Fibroblast of peridontal ligament (primary cell): Measurements from ENCODE around the gene NMRK1.
A peak's percentile ranks its signal among the peaks of the same experiment; 100 is the strongest.

Experiments
- DNase-seq: peaks from one replicate; pipeline ENCODE4 v3.0.0-alpha.2; 2010; ENCODE audit errors: extremely low read depth

NMRK1 gene

DNA sequence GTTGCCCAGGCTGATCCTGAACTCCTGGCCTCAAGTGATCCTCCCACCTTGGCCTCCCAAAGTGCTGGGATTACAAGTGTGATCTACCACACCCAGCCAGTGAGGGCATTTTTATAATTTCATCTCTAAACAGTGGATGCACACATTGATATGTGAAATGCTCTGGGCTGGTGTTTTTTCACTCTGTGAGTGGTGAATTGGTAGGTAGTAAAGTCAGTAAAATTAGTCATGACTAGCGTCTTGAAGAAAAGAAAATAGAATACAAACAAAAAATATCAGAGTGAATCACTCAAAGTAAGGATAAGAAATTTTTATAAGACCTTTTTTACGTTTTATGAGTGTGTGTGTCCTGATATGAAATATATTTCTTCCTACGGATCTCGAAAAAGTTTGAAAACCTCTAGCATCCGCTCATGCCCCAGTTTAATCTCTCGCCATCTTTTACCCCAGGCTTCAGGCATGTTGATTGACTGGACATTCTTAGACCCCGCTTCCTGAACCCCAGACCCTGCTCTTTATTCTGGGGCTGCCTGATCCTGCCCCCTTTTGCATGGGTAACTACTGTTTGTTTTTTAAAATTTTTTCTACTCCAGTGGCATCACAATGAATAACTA, 14.3 kb upstream of the NMRK1 start:
- no peak for DNase-seq

DNA sequence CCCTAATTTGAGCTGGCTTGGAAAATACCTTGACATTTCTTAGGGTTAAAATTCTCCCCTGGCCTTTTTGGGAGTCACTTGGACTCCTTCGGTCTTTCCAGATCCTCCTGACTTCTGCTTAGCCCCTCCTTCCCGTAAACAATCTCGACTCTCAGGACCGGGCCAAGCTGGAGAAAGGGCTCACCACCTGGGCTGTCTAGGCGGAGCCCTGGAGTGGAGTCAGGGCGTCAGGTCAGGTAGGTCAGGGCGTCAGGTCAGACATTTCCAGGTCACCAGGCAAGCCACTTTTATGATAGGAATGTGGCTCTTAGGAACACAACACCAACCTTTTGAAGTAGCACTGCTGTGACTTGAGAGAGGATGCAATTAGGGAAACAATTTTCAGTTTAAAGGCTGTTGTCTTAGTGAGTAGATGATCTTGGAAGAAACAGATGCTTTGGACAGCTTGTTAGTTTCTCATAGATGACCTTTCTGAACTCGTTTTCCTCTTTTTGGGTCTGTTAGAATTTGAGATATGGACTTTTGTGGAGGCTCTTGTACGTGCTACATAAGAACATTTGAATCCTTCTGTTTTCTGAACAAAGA, 13.1 kb upstream of the NMRK1 start:
- DNase-seq, result no peak

DNA sequence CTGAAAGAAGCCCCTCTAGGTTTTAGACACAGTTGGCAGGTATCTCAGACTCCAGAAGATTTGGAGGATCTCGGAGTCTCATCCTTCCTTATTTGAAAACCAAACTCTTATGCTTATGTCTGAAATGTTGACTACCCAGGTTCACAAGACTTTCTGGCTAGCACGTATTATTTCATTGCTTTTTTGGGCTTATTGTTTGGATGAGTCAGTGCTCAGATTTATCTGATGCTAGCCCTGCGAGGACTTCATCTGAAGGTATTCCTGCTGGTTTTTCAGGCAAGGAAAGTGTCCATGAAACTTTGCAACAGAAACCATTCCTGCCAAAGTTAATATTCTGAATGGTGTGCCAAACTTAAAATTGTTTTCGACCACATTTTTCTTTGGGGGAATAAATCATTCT, 8.8 kb upstream of the NMRK1 start:
- DNase-seq, result no peak

DNA sequence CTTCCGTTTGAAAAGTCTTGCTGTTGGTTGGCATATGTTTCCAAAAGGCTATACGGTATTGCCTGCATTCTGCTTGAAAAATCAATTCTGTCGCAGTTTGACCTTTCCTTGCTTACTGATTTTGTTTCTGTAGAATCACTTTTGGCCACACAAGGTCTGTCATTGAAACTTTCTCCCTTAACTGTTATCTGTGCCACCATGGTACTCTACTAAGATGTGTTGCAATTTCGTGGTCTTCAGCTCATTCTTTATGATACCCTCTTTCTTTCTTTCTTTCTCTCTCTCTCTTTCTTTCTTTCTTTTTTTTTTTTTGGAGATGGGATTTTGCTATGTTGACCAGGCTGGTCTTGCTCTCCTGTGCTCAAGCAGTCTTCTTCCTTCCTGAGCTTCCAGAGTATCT, 4.8 kb upstream of the NMRK1 start:
- DNase-seq, result no peak

DNA sequence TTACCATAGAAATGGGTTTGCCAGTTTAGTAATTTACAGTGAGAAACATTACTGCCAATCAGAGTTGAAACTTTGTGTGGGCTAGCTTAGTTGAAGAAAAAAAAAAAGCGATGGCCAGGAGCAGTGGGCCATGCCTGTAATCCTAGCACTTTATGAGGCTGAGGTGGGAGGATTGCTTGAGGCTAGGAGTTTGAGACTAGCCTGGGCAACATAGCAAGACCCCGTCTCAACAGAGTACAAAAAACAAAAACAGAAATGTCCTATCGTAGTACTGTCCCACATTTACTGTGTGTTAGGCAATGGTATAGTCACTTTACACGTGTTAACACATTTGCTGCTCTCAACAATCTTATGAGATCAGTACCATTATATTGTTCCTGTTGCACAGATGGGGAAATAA, 2.6 kb upstream of the NMRK1 start:
- DNase-seq, result no peak

DNA sequence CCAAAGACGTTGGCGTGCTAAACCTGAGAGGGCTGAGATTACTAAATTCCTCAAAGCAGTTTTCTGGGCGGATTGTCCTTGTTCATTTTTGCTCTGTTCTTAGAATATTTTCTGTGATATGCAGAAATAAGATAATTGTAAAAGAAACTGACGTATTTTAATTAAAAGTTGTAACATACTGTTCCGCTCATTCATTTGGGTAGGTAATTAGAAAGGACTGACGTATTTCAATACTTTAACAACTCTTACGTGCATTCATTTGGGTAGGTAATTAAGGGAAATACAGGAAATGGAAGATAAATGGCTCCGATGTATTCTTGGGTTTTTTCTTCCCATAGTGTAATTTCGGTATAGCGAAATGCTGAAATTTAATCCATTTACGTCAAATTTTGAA, 1.4 kb upstream of the NMRK1 start:
- DNase-seq, result peak; percentile 18

DNA sequence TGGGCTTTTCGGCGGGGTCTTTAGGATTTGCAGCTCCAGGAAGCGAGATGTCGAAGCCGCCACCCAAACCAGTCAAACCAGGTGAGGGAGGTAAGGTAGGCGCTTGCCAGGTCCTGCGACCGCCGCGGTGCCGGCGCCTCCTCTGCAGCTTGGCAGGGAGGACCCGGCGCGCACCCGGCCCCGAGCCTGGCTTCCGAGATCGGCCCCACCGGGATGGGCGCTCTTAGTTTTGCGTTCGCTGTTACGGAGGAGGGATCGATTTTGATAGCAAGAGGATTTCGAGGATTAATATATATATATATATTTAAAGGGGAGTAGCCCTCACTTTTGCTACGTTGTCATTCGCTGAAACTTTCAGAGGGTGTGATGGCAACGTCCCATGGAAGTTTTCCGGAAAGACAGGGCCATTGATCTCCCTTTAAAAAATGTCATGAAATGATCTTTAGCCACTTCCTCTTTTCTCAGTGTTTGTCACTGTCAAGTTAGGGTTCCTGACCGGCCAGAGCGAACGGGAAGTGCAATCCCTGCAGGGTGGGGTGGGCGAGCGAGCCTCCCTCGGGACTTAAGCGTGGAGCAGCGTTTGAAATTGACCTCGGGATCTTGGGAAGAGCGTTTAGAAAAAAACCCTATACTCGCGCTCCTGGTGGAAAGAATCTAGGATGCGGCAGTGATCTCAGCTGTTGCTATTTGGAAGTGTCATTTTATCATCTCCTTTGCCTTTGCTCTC, 854 bp upstream of the NMRK1 start:
- DNase-seq, result peak; percentile 77

DNA sequence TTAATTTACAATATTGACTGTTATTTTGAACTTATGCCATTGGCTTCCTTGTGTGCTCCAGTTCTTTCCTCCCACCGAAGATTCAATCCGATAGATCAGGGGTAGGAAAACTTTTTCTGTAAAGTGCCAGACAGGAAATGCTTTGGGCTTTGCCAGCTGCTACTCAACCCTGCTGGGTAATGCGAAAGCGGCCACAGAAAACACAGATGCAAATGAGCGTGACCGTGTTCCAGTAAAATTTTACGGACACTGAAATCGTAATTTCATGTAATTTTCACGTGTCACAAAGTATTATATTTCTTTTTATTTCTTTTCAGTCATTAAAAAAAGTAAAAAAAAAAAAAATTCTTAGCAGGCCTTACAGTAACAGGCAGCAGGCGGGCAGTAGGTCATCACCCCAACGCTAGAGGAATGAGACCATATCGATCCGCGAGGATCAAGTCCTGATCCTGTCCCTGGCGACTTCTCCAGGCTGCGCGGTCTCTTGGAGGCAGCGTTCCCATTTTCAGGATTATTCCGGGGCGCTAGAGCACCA, 599 bp downstream of the NMRK1 start:
- DNase-seq, result peak; percentile 59

DNA sequence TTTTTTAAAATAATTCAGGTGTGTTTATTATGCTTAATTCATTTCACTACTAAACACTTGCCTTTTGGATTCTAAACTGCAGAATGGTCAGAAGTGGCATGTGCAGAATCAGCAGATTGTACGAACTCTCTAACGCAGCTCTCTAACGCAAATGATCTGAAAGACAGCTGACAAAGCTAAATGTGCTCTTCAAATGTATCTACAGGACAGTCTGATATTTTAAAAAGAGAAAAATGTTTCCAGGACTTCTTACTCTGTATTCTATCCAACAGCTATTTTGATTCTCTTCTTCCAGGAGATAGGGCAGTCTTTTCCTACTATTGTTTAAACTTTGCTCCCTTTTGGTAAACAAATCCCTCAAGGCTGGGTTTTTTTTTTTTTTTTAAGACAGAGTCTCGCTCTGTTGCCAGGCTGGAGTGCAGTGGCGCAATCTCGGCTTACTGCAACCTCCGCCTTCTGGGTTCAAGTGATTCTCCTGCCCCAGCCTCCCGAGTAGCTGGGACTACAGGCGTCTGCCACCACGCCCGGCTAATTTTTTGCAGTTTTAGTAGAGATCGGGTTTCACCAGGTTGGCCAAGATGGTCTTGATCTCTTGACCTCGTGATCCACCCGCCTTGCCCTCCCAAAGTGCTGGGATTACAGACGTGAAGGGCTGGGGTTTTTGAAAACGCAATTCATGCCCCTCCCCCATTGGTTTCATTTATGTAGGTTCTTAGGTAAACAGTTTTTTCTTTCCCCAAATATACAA, 1.2 kb downstream of the NMRK1 start:
- DNase-seq, result peak; percentile 30

DNA sequence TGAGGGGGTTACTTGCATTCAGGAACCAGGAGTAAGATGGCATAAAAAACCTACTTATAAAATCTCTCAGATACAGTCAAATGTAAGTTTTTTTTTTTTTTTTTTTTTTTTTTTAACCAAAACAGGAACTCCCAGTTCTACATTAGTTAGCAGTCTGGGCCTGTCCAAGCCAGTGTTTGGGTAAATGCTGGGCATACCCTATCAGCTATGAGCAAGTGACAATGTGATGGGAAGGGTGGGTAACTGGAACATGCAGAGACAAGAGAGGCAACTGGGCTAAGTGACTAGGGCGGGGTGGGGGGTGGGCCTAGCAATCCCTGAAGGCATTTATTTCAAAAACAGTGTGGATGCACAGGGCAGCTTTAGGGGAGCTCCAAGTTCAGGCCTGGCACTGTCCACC, 2.3 kb downstream of the NMRK1 start:
- DNase-seq, result no peak

DNA sequence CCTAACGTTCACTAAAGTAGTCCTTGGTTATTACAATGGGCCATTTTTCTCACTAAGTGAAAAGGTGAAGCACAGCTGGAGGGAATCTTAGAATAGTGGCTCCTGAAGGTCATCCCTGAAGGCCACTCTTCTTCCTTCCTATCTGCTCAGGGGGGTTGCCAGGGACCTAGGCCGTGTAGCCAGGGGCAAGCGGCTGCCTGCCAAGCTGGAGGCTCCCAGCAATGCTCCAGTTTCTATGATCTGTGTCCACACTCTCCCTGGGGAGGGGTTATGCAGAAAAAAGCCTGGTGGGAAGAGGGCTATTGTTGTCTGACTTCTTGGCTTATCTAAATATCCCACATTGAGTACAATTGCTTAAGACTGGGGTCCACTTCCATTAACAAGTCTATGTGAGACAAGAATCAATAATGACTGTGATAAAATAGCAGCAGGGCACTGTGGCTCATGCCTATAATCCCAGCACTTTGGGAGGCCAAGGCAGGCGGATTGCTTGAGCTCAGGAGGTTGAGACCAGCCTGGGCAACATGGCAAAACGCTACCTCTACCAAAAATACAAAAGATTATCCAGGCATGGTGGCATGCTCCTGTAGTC, 3.8 kb downstream of the NMRK1 start:
- no peak for DNase-seq

DNA sequence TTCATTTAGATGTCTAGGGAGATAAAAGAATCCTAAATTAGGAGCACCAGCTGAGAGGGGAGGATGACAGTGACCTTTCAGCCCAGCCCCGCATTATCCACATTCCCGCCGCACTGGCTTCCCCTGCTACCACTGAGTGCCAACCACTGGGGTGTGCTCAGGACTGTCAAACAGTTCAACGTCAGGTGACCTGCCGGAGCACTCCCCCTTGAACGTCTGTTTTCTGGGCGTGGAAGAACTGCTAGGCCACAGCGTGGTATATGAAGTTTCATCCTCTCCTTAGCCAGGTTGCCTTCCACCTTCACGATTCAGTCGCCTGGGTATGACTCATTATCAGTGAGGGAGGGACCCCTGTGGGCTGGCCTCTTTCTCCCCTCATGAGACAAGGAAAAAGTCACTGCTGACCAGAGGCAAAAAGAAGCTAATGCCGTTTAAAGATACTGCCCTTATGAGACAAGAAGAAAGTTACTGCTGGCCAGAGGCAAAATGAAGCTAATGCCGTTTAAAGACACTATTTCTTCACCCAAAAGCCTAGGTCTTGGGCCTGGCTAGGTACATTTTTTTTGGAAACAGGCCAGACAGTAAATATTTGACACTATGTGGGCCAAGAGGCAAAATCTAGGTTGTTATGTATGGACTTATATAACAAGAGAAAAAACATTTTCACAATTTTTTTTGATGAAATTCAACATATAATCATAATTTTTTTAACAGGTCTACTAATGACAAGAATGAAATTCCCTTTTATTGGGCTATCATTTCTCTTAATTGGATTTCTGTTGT, 4.6 kb downstream of the NMRK1 start:
- no peak for DNase-seq

DNA sequence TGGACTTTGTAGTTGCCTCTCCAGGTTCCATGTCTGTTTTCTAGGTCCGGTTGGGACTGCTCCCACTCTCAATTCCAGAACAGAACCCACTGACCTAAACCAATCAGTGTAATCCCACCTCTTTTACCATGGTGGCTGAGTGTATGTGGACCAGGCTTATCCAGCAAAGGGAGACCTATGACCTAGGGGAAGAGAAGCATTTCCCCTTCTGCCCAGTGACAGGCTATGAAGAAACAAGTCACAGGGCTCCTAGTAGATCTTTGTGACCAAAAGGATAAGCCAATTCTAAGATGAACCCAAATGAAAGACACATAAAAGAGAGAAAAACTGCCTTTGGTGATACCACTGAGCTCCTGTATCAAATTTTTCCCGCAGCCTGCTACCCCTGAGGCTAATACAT, 6.3 kb downstream of the NMRK1 start:
- no peak for DNase-seq

DNA sequence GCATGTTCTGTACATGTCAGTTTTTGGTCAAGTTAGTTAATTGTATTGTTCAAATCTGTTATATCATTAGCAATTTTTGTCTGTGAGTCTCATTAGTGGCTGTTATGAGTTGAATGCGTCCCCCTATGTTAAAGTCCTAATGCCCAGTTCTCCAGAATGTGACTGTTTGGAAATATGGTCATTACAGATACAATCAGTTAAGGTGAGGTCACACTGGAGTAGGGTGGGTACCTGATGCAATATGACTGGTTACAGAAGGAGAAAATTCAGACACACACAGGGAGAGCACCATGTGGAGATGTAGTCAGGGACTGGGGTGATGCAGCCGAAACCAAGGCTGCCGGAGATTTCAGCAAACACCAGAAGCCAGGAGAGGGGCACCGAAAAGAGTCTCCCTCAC, 15.1 kb downstream of the NMRK1 start:
- DNase-seq, result no peak

DNA sequence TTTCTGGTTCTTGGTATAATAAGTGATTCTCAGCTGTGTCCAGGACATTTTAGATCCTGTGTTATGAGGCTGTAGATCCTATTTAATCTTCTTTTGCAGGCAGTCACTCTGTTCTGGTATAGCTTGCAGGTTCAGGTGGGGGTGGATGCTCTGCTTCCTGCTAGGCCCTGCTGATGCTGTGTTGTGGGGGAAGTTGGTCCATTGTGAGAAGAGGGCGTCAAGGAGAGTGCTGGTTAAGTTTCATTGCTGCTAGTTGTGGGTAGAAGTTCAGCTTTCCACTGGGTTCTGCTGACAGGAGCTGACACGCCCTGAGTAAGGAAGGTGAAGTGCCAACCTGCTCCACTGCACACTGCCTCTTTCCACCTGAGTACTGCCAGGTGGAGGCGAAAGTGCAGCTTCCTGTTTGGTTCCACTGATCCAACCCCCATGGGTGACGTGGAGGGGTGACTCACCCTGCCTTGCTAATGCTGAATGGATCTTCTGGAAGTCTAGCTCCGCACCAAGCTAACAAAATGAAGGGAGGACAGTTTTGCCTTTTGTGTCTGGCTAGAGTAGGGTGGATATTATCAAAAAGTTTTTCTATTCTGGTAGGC, 16.3 kb downstream of the NMRK1 start:
- DNase-seq, result no peak

DNA sequence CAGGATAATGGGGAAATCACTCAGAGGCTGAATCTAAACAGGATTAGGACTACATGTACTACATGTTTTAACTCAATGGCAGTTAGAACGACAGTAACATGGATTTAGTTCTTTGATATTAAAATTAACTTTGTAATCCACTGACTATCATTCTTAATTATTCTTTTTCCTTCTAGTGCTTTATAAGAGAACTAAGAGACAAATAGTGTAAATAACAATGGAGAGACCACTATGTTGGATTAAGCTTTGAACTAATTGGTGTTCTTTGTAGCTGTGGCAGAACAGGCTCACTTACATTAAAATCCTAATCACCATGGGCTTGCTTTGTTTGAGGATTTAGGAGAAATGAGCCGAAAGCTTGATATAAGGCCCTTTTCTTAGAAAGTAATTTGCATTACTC, 18.8 kb downstream of the NMRK1 start:
- no peak for DNase-seq

DNA sequence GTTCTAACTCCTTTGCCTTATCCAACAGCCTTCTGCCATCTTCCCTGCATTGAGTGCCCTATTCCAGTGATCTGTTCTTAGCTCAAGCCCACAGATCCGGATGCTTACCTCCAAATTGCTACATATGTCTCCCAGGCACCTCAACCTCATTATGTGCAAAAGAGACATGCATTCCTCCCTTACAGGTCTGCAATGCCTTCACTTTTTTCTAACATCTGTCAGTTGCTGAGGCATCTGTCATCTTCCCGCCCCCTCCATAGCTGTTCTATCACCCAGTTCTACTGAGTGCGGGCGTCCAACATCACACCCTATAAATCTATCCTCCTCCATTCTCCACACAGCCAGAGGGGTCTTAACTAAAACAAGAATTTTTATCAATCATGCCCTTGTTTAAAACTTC, 20.1 kb downstream of the NMRK1 start:
- DNase-seq, result no peak

DNA sequence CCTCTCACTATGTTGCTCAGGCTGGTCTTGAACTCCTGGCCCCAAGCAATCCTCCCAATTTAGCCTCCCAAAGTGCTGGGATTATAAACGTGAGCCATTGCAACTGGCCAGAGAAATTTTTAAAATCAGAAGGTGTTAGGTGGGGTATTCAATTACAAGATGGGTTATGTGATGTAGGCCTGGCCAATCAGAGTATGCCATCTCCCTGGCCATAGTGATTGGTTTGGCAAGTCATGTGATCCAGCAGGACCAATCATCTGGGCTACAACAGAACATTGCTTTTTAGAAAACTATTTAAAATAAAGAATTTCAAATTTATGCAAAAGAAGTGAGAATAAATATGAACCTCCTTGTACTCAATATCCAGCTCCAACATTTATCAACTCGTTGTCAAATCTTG, 22.4 kb downstream of the NMRK1 start:
- DNase-seq, result no peak

DNA sequence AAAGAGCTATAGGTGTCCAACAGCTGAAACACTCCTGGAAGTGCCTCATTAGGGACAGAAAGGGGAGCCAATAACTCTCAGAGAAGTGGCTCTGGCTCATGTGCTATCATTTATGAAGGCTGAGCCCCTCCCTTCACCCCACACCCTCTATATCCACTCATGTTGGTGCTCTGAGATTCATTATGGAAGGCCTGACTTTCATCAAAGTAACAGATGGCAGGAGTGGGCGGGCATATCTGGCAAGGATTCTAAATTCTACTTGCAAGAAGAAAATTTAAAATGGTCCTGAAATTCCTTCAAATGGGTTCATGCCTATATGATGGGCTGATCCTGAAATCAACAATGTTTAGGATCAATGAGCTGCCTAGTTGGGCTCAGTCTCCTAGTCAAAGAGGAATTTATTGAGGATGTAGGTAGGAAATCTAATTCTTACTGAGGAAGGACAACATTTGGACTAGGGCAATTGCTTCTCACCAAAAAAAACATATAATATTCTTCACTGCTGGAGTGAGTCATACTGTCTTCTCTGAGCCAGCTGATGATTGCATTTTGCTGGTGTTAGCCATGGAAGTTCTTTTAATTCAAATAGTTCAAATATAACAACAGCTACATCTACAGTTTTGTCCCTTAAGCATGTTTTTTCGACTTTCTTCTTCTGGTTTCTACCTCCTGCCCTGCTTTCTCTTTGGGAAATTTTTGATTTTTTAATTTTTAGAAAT, 23.5 kb downstream of the NMRK1 start:
- peak; percentile 85 for DNase-seq
